GM18951 (cell line): Measurements from ENCODE around the gene MICA.

Experiments
- POLR2A ChIP-seq: IDR thresholded peaks from 4 replicates; pipeline ENCODE4 v1.6.1; 2011; ENCODE audit warnings: mild to moderate bottlenecking; ENCODE audit not compliant: insufficient read length, insufficient read depth; ENCODE audit errors: extremely low read depth
- in situ Hi-C: fragments of 300-500 bp; cut with MboI; formaldehyde crosslinking; loops from one replicate; pipeline ENCODE4 v1.12.0; 2022; ENCODE audit warnings: low sequenced_read_pairs, mixed read lengths, inconsistent platforms; ENCODE audit not compliant: unreplicated experiment

Gene MICA

DNA sequence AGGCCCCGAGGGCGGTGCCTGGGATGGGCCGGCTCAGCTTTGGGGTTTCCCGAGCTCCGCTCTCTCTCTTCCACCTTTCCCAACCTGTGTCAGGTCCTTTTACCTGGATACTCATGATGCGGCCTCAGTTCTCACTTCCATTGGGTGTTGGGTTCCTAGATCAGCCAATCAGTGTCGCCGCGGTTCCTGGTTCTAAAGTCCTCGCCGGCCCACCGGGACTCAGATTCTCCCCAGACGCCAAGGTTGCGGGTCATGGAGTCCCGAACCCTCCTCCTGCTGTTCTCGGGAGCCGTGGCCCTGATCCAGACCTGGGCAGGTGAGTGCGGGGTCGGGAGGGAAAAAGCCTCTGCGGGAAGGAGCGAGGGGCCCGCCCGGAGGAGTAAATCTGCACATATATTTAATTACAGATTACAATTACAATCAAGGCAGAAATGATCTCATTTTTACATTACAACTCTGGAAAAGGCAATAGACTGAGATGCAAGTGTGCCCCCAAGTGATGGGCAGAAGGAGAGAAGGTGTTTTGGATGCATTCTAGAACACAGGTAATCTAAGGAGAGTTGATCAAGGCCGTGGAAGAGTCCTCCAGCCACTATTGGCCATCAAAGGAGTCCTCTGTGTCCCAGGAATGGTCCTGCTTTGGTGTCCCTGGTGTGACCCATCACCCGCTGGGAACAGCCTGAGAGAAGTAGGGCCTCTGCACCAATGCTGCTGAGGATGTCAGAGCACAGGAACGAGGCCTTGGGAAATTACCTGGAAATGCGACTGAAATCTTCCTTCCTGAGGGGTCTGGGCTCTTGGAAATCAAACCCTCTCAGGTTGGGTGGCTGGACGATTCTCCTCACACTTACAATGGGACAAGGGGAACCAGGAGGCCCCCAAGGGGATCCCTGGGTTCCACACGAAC is 59.8 kb downstream of the MICA start:
- in situ Hi-C loops: no loop called here
- peak; percentile 97 for TF ChIP-seq POLR2A

DNA sequence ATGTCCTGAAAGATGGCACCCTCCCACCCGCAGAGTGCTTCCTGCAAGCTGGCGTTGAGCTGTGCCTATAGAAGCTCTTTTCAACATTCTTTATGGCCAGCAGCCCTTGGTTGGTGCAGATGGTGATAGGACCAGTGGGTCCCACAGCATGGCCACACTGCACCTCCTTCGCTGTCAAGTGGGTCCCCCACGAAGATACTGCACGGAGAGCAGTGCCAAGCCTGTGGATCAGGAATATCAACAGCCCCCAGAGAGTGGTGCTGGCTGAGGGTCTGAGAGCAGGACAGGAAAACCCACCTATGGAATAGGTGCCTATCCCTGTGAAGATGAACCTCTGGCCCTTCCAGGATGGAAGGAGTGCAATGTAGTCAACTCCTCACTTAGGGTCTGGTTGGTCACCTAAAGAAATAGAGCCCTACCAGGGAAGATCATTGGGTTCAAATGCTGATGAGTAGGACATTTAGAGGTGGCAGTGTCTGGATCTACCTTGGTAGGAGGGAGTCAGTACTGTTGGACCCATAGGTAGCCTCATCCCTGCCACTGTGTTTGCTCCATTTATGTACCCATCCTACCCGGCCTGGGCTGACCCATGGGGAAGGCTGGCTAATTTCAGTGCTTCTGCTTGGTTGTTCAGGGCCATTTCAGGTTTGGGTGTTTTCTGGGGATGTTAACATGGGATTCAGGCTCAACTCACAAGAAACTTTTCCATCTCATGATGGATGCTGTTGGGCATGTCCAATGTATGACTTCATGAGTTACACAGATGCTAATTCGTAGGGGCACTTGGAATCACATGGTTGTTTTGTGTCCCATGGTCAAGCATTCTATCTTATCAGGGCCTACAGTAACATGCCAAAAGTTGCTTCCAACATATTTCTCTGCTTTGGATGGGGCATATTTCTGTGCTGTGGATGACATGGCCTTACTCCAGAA is 61.1 kb downstream of the MICA start:
- TF ChIP-seq POLR2A: no peak
- in situ Hi-C loops: no loop called here
